Stomach (tissue), 9 donors: ENCODE measurements around the gene C20orf204. TPM values are rescaled to one million over a fixed set of nuclear protein-coding genes. Genes with fewer than 3 reads are reported as not detected.

Experiments used
- DNase-seq, 2 donors: peaks; one replicate each; pipeline versions ENCODE4 v3.0.0 to v3.0.0-alpha.2; 2013 to 2019
- H3K27ac ChIP-seq, 5 donors: fragments of 200-600 bp in 4 of 5; sonication (generic) in 4 of 5; one replicate each; pipeline ENCODE4 v1.5.1; 2013 to 2019; ENCODE audit warnings: mild to moderate bottlenecking in 1 of 5, moderate library complexity in 1 of 5
- H3K27me3 ChIP-seq, 3 donors: fragments of 200-600 bp; sonication (generic); one replicate each; pipeline ENCODE4 v1.5.1; 2017 to 2019; ENCODE audit warnings: mixed run types in 1 of 3
- H3K36me3 ChIP-seq, 4 donors: fragments of 200-600 bp; sonication (generic); 1 replicate in 3 of 4; 2 replicates in 1 of 4; pipeline ENCODE4 v1.5.1; 2016 to 2019
- H3K4me1 ChIP-seq, 4 donors: fragments of 200-600 bp; sonication (generic); one replicate each; pipeline ENCODE4 v1.5.1; 2016 to 2019
- H3K4me3 ChIP-seq, 4 donors: fragments of 200-600 bp; sonication (generic) in 3 of 4; one replicate each; pipeline ENCODE4 v1.5.1; 2016 to 2019; ENCODE audit warnings: mild to moderate bottlenecking in 1 of 4
- H3K9me3 ChIP-seq, 4 donors: fragments of 200-600 bp; sonication (generic); one replicate each; pipeline ENCODE4 v1.5.1; 2016 to 2019
- CTCF ChIP-seq, 7 experiments: fragments of 450-650 bp in 4 of 7; fragments of 200-600 bp in 3 of 7; sonication (generic) in 3 of 7; IDR thresholded peaks; one replicate each; pipeline ENCODE4 v1.5.1; 2016 to 2019; ENCODE audit warnings: antibody characterized with exemption in 7 of 7, control low read depth in 2 of 7, mild to moderate bottlenecking in 1 of 7
- EP300 ChIP-seq: sonication (generic); formaldehyde crosslinking; IDR thresholded peaks from one replicate; pipeline ENCODE4 v1.6.1; 2017; ENCODE audit warnings: antibody characterized with exemption
- POLR2A ChIP-seq, 4 donors: fragments of 450-650 bp; IDR thresholded peaks; one replicate each; pipeline ENCODE4 v1.6.1; 2016; ENCODE audit warnings: antibody characterized with exemption in 4 of 4, control low read depth in 2 of 4, mild to moderate bottlenecking in 1 of 4, moderate library complexity in 1 of 4
- POLR2AphosphoS5 ChIP-seq, 3 donors: sonication (generic); formaldehyde crosslinking; IDR thresholded peaks; one replicate each; pipeline ENCODE4 v1.6.1; 2016; ENCODE audit warnings: antibody characterized with exemption in 3 of 3
- WGBS, 5 donors: extraction: QIAGEN DNeasy Blood & Tissue Kit in 3 of 5; methylation state at CpG; one replicate each; pipeline versions ENCODE4 v1.1.5 to v1.1.7; 2013 to 2018; 5-methylcytosine and 5-hydroxymethylcytosine counted together
- intact Hi-C: fragments of 100-400 bp; cut with DNase I; formaldehyde crosslinking; loops from one replicate; pipeline ENCODE4 v1.15.1; 2023; ENCODE audit warnings: low total_unique reads
- polyA plus RNA-seq, 3 donors: library from polyadenylated mRNA; stranded (reverse); fragments of 200-250 nt; gene quantifications; one replicate each; pipeline ENCODE4 v1.2.3, GENCODE V29; 2013
- total RNA-seq, 5 donors: library from RNA; depleted of rRNA; stranded (reverse); fragments of >200 nt; gene quantifications; one replicate each; pipeline versions ENCODE4 v1.1.0 to v1.2.3, GENCODE V29; 2014 to 2016
- donor health status: healthy with polysubstance abuse.
- donor health status: Bipolar disorder and iron deficiency.
- donor health status: healthy.

The C20orf204 gene
- total and polyA plus RNA-seq, 8 donors: 0.62 to 3.4 (median 1.5) TPM; not detected in 4

- intact Hi-C loops: no loop called here
- Histone ChIP-seq H3K4me3 (peak overlapping the region; percentile 37 to 50 (median 40)), H3K9me3 (no peaks in the 10 kb centered on the region), H3K27ac (peak overlapping the region in 4 of 5 donors; percentile 45 to 77 (median 58)), H3K27me3 (peaks cover 13 to 99% (median 75%) of the 10 kb centered on the region in 3 donors), H3K36me3 (no peaks in the 10 kb centered on the region), H3K4me1 (peaks cover 32 to 52% (median 45%) of the 10 kb centered on the region in 4 donors)
- DNase-seq: peak in 1 of 2 donors; percentile 57
- WGBS, 5 donors: 1 to 5% (median 3%) methylated on average over 8 to 55 of the region's 55 CpGs
- TF ChIP-seq POLR2AphosphoS5 (IDR thresholded peaks at IDR 0.05) (no peak), CTCF (IDR thresholded peaks at IDR 0.05) (no peak), EP300 (no peak), POLR2A (IDR thresholded peaks at IDR 0.05) (no peak)
Measured at GRCh38 chr20:64042054-64042781, 6.2 kb downstream of the C20orf204 start.

- Histone ChIP-seq H3K4me1 (peaks cover 26 to 44% (median 41%) of the 10 kb centered on the region in 4 donors), H3K36me3 (no peaks in the 10 kb centered on the region), H3K27ac (no peak overlapping the region), H3K4me3 (no peak overlapping the region), H3K27me3 (peaks cover 20 to 99% (median 75%) of the 10 kb centered on the region in 3 donors), H3K9me3 (no peaks in the 10 kb centered on the region)
- DNase-seq: no peak
- intact Hi-C loops: no loop called here
- 79 to 84% (median 81%) methylated on average over 9 of the region's 9 CpGs for WGBS, 5 donors
- TF ChIP-seq POLR2A (IDR thresholded peaks at IDR 0.05) (no peak), POLR2AphosphoS5 (IDR thresholded peaks at IDR 0.05) (no peak), EP300 (no peak), CTCF (IDR thresholded peaks at IDR 0.05) (no peak)
Measured at GRCh38 chr20:64043768-64044167, 7.8 kb downstream of the C20orf204 start.

- intact Hi-C loops: no loop called here
- Histone ChIP-seq H3K27ac (peak overlapping the region in 2 of 5 donors; percentile 4 to 24), H3K4me3 (no peak overlapping the region), H3K36me3 (no peaks in the 10 kb centered on the region), H3K9me3 (no peaks in the 10 kb centered on the region), H3K4me1 (peaks cover 21 to 41% (median 37%) of the 10 kb centered on the region in 4 donors), H3K27me3 (peaks cover 23 to 99% (median 73%) of the 10 kb centered on the region in 3 donors)
- DNase-seq: peak in 1 of 2 donors; percentile 44
- no peak for TF ChIP-seq CTCF (IDR thresholded peaks at IDR 0.05)
- no peak for TF ChIP-seq POLR2A (IDR thresholded peaks at IDR 0.05)
- TF ChIP-seq EP300: no peak
- no peak for TF ChIP-seq POLR2AphosphoS5 (IDR thresholded peaks at IDR 0.05)
- WGBS, 5 donors: 55 to 74% (median 62%) methylated on average over 8 to 14 of the region's 14 CpGs
Measured at GRCh38 chr20:64044484-64045247, 8.7 kb downstream of the C20orf204 start.

GRCh38 chr20:64045346-64046011 lies 9.5 kb downstream of the C20orf204 start:
- DNase-seq: peak in 1 of 2 donors; percentile 18
- no peak for TF ChIP-seq POLR2AphosphoS5 (IDR thresholded peaks at IDR 0.05)
- no peak for TF ChIP-seq CTCF (IDR thresholded peaks at IDR 0.05)
- no peak for TF ChIP-seq POLR2A (IDR thresholded peaks at IDR 0.05)
- no peak for TF ChIP-seq EP300
- H3K27ac ChIP-seq: peak overlapping the region in 2 of 5 donors; percentile 4 to 24

More at GRCh38 chr20:64045346-64046011, 9.5 kb downstream of the C20orf204 start:
- Histone ChIP-seq H3K9me3 (no peaks in the 10 kb centered on the region), H3K4me1 (peaks cover 26 to 44% (median 36%) of the 10 kb centered on the region in 4 donors), H3K36me3 (no peaks in the 10 kb centered on the region), H3K4me3 (peak overlapping the region in 1 of 4 donors; percentile 47), H3K27me3 (peaks cover 31 to 99% (median 73%) of the 10 kb centered on the region in 3 donors)
- 52 to 67% (median 54%) methylated on average over 6 to 11 of the region's 11 CpGs for WGBS, 5 donors
- intact Hi-C loops: no loop called here
